A204.1 (cell line): ENCODE data around the gene TNKS1BP1.
"Not testable (repeated sequence)": the region's sequence is repeated elsewhere in the genome, so short reads cannot be mapped to it uniquely, and the experiment has no call there.

ENCODE experiments used
- FAIRE-seq: peaks from 2 replicates; lab custom pipeline; 2012; peaks lifted over from hg19 to GRCh38; lab: Jason Lieb, UNC

TNKS1BP1 gene

DNA sequence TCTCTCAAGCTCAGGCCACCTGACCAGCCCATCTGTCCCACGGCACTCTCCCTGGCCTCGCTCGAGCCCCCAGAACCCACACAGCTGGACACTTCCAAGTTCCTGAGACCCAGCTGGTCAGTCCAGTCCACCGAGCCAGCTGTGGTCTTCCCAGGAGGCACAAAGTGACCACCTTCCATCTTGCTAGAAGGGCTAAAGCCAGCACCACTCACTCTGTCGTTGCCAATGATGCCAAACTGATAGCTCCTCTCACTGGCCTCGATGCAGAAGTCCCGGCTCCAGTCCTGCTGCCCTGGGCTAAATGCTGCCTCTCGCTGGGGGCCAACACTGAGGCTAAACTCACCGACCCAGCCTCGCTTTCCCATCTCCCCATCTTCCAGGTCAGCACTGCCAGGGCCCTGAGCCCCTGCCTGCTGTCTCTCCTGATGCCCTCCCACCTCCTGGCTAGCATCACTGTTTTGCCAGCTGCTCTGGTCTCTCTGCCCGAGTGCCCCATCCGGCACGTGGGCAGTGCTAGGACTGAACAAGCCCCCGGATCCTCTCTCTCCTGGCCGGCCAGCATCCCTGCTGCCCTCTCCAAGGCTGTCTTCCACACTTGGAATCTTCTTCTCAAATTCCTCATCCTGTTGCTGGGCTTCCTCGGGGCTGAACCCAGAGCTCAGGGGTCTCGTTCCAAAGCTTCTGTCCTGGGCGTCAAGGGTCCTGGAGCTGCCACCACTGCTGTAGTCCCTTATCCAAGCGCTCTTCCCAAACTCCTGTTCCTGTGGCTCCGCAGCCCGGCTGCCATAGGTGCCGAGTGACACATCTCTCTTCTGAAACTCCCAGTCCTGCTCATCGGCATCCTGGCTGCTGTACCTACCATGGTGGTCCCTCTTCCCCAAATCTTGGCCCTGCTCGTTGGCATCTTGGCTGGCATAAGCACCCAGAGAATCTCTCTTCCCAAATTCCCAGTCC lies 15.4 kb downstream of the TNKS1BP1 start:
- FAIRE-seq: no peak

- FAIRE-seq: no peak
These were observed 16.2 kb downstream of the TNKS1BP1 start for GRCh38 chr11:57308426-57309060.

DNA sequence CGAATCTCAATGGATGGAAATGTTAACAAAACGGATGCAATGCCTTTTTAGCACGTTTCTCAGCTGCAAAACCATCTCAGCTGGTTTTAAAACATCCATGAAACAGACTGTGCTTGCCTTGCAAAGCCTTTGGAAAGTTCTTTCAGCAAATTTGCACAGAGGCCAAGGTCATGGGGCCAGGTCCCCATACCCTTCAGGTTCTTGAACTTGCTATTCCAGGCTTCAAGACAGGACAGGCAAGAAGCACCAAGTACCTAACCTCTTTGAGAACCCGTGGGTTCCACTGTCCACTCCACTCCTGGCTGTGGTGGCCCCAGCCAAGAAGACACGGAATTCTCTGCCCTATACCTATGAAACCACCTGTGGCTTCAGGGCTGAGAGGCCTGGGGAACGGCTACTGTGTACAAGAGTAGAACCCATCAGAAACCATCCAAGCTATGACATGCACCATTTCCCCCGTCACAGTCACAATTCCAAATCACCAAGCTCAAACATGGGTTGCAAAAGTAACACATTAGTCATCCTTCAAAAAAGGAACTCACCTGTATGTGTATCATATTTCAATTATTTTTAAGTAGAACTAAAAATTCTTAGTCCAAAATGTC lies 17.0 kb downstream of the TNKS1BP1 start:
- FAIRE-seq: no peak

- no peak for FAIRE-seq
These were observed 17.7 kb downstream of the TNKS1BP1 start for GRCh38 chr11:57306940-57307565.

- FAIRE-seq: no peak
These were observed 18.4 kb downstream of the TNKS1BP1 start for GRCh38 chr11:57306161-57306876.

DNA sequence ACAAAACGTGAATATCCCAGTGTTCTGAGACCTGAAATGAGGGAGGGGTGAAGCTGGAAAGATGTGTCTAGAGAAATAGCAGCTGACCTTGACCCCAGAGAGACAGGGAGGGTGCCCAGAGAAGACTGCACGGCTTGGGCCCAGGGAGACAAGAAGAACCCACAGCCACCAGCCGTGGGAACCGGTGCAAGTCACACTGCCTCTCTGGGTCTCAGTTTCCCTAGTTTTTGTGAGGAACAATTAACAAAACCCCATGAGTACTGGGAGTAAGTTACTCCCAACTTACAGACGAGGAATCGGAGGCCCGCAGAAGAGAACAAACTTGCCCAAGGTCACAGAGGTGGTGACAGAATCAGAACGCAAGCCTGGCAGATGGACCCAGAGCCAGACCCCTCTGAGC lies 19.2 kb downstream of the TNKS1BP1 start:
- no peak for FAIRE-seq

- no peak for FAIRE-seq
These were observed 20.7 kb downstream of the TNKS1BP1 start for GRCh38 chr11:57303990-57304579.

- FAIRE-seq: no peak
These were observed 21.3 kb downstream of the TNKS1BP1 start for GRCh38 chr11:57303280-57303989.

DNA sequence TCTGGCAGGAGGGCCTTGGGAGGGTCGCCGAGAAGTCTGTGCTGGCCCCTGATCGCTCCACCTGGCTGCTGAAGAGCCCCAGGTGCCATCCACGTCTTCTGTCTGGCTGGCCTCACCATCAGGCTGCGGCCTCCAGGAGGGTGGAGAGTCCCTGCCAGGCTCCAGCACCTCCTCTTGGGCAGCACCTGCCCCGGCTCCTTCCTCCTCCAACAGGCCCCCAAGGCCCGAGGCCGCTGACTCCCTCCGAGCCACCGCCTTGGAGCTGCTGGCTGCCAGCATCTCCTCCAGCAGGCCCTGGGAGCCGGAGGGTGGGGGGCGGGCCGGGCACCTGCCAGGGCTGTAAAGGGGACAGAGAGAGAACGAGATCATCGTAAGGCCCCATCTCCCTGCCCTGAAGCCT lies 22.3 kb downstream of the TNKS1BP1 start:
- no peak for FAIRE-seq

GRCh38 chr11:57301711-57302423 lies 22.9 kb downstream of the TNKS1BP1 start:
- no peak for FAIRE-seq

GRCh38 chr11:57300785-57301184 lies 24.0 kb downstream of the TNKS1BP1 start:
- FAIRE-seq: no peak

DNA sequence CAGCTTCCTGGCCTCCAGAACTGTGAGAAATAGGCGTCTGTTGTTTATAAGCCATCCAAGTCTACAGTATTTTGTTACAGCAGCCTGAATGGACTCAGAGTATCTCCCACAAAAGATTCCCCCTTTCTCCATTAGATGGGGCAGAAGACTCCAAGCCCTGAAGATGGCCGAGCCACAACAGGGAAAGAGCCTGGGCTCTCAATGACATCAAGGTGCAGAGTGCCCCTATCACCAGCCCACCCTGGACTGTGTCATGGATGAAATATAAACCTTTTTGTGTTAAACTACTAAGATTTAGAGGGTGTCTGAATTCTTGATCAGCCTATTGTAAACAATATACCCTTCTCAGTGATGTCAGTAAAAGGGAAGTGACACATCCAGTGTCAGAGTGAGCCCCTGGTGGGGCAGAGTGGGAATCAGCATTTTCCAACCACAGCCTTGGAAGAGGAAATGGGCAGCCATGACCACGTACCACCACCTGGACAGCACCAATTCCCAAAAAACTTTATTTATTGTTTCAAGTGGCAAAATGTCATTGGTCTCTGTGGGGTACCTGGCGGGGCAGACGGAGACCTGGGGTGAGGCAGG lies 25.5 kb downstream of the TNKS1BP1 start:
- FAIRE-seq: no peak

DNA sequence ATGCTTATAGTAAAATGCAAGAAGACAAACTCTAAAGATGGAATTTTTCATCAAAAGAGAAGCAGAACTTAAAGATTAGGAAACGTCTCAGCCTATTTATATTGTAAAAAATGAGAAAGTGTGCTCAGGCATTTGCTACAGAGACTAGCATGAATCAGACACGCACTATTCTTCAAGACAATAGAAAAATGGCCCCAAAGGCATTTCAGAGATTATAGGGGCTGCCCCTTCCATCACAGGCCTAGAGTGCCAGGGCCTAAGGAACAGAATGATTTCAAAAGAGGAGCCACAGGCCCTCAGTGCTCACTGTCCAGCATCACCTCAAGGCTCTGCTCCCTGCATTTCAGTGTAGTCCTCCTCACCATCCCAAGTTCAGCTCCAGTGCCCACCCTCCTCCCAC lies 27.5 kb downstream of the TNKS1BP1 start:
- no peak for FAIRE-seq

DNA sequence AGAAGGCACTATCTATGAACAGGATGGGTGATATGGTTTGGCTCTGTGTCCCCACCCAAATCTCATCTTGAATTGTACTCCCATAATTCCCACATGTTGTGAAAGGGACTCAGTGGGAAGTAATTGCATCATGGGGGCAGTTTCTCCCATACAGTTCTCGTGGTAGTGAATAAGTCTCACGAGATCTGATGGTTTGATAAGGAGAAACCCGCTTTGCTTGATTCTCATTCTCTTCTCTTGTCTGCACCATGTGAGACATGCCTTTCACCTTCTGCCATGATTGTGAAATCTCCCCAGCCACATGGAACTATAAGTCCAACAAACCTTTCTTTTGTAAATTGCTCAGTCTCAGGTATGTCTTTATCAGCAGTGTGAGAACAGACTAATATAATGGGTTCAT lies 28.5 kb downstream of the TNKS1BP1 start:
- FAIRE-seq: not testable (repeated sequence)

DNA sequence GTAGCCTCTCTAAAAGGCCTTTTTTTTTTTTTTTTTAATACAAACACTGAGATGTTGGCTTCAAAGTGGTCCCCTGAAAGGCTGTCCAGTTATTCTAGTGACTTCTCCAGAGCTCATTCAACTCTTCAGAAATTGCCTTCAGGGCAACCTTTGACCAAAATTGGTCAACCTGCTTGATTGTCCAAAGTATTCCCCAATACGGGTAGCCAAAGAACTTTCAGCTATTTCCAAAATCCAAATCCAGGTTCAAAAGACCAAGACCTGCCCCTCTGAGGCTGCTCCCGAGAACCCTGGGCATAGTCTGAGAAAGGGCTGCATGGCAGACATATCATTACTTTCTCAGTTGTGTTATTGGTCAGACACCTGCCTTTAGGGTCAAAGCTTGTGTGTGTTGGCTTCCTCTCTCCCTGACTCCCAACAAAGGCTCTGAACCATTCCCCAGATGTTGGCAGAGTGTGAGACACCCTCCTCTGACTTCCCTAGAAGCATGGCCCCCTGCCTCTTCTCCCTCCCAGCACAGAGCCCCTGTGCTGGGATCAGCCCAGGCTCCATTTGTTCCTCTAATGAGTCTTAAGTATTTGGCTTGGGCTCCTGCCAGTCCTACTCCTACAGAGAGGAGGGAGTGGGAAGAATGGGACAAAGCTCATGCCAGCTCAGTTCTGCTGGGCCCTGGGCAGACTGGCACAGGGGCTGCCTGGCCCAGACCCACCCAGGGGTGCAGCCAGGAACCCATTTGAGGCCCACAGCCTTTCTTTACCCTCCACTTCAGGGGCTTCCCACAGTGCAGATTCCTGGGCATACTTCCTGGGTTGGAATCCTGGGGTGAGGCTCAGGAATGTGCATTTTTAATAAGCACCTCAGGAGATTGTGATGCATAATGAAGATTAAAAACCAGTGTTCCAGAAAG lies 30.3 kb downstream of the TNKS1BP1 start:
- FAIRE-seq: no peak

DNA sequence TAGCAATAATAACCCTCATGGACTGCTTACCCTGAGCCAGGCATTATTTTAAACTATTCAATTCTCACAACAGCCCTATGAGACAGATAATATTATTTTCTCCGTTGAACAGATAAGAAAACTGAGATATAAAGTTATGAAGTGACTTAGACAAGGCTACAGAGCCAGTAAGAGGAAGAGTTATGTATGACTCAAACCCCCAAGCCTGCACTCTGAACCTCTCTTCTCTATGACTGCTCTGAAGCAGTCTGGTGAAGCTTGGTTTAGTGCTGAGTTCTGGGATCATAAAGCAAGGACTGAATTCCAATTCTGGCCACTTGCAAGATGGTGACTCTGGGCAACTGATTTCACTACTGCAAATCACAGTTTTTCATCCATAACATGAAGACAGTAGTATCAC lies 34.5 kb downstream of the TNKS1BP1 start:
- no peak for FAIRE-seq

GRCh38 chr11:57288771-57289579 lies 35.8 kb downstream of the TNKS1BP1 start:
- no peak for FAIRE-seq

- FAIRE-seq: no peak
These were observed 36.9 kb downstream of the TNKS1BP1 start for GRCh38 chr11:57287884-57288283.
